ENCODE measurements around the gene C22orf23.

C22orf23 gene

DNA sequence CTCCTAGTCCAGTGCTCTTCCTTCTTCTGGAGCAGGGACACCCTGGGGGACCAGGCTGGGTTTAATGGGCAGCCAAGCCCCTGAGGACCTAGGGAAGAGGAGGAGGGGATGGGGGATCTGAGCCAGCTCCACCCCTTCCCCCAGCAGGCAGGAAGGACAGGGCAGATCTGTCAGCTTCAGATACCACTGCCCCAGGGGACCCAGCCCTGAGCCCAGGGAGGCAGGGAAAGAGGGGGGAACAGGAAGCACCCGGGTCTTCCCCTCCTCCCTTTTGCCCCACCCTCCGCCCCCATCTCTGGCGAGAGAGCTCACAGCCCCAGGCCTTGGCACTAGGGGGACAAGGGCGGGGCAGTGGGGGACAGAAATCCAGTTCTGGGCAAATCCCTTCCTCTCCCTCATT is 42.7 kb upstream of the C22orf23 start:
- TF ChIP-seq ZNF670 (tag by site-specific recombination; IDR thresholded peaks at IDR 0.05; ENCODE audit: low read depth) (no peak), BCL11B (tag by site-specific recombination; IDR thresholded peaks at IDR 0.05; ENCODE audit: low read depth) (no peak), ZNF792 (tag by site-specific recombination; IDR thresholded peaks at IDR 0.05) (no peak), SP2 (tag by site-specific recombination; IDR thresholded peaks at IDR 0.05) (peak; percentile 18; the same call in 1 of the 2 replicates), HOXC10 (CRISPR knock-in tag; IDR thresholded peaks at IDR 0.05) (no peak), ZNF354C (tag by site-specific recombination; IDR thresholded peaks at IDR 0.05; ENCODE audit: borderline replicate concordance, low read depth) (no peak), ZFP3 (tag by site-specific recombination; IDR thresholded peaks at IDR 0.05; ENCODE audit: low read depth) (no peak), ZNF555 (tag by site-specific recombination; conservative IDR thresholded peaks at IDR 0.05) (no peak), GLIS1 (tag by site-specific recombination; IDR thresholded peaks at IDR 0.05) (peak; percentile 58; the same call in 1 of the 2 replicates)
- TF ChIP-seq, protein P1, sequence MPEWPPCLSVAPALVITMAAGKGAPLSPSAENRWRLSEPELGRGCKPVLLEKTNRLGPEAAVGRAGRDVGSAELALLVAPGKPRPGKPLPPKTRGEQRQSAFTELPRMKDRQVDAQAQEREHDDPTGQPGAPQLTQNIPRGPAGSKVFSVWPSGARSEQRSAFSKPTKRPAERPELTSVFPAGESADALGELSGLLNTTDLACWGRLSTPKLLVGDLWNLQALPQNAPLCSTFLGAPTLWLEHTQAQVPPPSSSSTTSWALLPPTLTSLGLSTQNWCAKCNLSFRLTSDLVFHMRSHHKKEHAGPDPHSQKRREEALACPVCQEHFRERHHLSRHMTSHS (tag by site-specific recombination; IDR thresholded peaks at IDR 0.05), result no peak
- TF ChIP-seq, protein P2, sequence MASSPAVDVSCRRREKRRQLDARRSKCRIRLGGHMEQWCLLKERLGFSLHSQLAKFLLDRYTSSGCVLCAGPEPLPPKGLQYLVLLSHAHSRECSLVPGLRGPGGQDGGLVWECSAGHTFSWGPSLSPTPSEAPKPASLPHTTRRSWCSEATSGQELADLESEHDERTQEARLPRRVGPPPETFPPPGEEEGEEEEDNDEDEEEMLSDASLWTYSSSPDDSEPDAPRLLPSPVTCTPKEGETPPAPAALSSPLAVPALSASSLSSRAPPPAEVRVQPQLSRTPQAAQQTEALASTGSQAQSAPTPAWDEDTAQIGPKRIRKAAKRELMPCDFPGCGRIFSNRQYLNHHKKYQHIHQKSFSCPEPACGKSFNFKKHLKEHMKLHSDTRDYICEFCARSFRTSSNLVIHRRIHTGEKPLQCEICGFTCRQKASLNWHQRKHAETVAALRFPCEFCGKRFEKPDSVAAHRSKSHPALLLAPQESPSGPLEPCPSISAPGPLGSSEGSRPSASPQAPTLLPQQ (tag by site-specific recombination; IDR thresholded peaks at IDR 0.05), result no peak
- TF ChIP-seq, protein P3, sequence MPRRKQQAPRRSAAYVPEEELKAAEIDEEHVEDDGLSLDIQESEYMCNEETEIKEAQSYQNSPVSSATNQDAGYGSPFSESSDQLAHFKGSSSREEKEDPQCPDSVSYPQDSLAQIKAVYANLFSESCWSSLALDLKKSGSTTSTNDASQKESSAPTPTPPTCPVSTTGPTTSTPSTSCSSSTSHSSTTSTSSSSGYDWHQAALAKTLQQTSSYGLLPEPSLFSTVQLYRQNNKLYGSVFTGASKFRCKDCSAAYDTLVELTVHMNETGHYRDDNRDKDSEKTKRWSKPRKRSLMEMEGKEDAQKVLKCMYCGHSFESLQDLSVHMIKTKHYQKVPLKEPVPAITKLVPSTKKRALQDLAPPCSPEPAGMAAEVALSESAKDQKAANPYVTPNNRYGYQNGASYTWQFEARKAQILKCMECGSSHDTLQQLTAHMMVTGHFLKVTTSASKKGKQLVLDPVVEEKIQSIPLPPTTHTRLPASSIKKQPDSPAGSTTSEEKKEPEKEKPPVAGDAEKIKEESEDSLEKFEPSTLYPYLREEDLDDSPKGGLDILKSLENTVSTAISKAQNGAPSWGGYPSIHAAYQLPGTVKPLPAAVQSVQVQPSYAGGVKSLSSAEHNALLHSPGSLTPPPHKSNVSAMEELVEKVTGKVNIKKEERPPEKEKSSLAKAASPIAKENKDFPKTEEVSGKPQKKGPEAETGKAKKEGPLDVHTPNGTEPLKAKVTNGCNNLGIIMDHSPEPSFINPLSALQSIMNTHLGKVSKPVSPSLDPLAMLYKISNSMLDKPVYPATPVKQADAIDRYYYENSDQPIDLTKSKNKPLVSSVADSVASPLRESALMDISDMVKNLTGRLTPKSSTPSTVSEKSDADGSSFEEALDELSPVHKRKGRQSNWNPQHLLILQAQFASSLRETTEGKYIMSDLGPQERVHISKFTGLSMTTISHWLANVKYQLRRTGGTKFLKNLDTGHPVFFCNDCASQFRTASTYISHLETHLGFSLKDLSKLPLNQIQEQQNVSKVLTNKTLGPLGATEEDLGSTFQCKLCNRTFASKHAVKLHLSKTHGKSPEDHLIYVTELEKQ (tag by site-specific recombination; IDR thresholded peaks at IDR 0.05; ENCODE audit: borderline replicate concordance), result no peak
- TF ChIP-seq, protein P4, sequence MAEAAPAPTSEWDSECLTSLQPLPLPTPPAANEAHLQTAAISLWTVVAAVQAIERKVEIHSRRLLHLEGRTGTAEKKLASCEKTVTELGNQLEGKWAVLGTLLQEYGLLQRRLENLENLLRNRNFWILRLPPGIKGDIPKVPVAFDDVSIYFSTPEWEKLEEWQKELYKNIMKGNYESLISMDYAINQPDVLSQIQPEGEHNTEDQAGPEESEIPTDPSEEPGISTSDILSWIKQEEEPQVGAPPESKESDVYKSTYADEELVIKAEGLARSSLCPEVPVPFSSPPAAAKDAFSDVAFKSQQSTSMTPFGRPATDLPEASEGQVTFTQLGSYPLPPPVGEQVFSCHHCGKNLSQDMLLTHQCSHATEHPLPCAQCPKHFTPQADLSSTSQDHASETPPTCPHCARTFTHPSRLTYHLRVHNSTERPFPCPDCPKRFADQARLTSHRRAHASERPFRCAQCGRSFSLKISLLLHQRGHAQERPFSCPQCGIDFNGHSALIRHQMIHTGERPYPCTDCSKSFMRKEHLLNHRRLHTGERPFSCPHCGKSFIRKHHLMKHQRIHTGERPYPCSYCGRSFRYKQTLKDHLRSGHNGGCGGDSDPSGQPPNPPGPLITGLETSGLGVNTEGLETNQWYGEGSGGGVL (tag by site-specific recombination; IDR thresholded peaks at IDR 0.05), result peak; percentile 75
- TF ChIP-seq, protein P5, sequence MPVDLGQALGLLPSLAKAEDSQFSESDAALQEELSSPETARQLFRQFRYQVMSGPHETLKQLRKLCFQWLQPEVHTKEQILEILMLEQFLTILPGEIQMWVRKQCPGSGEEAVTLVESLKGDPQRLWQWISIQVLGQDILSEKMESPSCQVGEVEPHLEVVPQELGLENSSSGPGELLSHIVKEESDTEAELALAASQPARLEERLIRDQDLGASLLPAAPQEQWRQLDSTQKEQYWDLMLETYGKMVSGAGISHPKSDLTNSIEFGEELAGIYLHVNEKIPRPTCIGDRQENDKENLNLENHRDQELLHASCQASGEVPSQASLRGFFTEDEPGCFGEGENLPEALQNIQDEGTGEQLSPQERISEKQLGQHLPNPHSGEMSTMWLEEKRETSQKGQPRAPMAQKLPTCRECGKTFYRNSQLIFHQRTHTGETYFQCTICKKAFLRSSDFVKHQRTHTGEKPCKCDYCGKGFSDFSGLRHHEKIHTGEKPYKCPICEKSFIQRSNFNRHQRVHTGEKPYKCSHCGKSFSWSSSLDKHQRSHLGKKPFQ (tag by site-specific recombination; IDR thresholded peaks at IDR 0.05), result no peak
- Histone ChIP-seq H3K36me3 (ENCODE audit: control insufficient read depth in 2 of 2, insufficient read depth in 1 of 2, low read length in 2 of 2) (no peaks in the 10 kb centered on the region), H3K9me3 (ENCODE audit: control insufficient read depth, insufficient read depth, low read depth, low read length) (no peaks in the 10 kb centered on the region), H3K27ac (ENCODE audit: extremely low read depth, low read depth, low read length) (no peak overlapping the region), H3K4me3 (ENCODE audit: low read depth, low read length) (no peak overlapping the region), H3K4me1 (ENCODE audit: control insufficient read depth, insufficient read depth, low read length) (peaks cover 5% of the 10 kb centered on the region)
- POLR2A ChIA-PET, result interaction anchor here (0.5 to 0.6 kb wide), 2 partner anchors 116 to 747 kb away, joined by 3 read pairs; no protein-coding TSS in a partner anchor
- CTCF ChIA-PET, result interaction anchor here (0.5 to 1.8 kb wide), 3 partner anchors 43 to 417 kb away, joined by 5 to 7 read pairs (median 6); partner anchors contain the start of genes C22orf23 and POLR2F

DNA sequence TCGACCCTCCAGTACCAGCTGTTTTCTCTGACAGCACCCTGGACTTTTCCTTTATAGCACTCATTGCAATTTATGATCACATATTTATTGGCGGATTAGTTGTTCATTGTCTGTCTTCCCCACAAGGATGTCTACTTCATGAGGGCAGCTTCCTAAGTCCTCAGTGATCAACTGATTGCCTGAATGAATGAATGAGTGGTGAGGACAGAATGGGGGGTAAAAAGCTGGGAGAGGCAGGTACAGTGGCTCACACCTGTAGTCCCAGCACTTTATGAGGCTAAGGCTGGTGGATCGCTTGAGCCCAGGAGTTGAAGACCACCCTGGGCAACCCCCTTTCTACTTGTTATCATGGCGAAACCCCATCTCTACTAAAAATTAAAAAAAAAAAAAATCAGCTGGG is 42.1 kb upstream of the C22orf23 start:
- ChIA-PET CTCF (interaction anchor here (0.6 to 1.8 kb wide), 4 partner anchors 30 to 416 kb away, joined by 3 to 7 read pairs (median 5); no protein-coding TSS in a partner anchor), POLR2A (interaction anchor here (0.6 kb wide), 1 partner anchor 36 kb away, joined by 4 read pairs; no protein-coding TSS in a partner anchor)
- peaks cover 5% of the 10 kb centered on the region for H3K4me1 ChIP-seq (ENCODE audit: control insufficient read depth, insufficient read depth, low read length)
- no peaks in the 10 kb centered on the region for H3K9me3 ChIP-seq (ENCODE audit: control insufficient read depth, insufficient read depth, low read depth, low read length)
- H3K36me3 ChIP-seq (ENCODE audit: control insufficient read depth in 2 of 2, insufficient read depth in 1 of 2, low read length in 2 of 2), result no peaks in the 10 kb centered on the region
- H3K4me3 ChIP-seq (ENCODE audit: low read depth, low read length), result no peak overlapping the region
- H3K27ac ChIP-seq (ENCODE audit: extremely low read depth, low read depth, low read length), result no peak overlapping the region
- TF ChIP-seq TRIM28 (IDR thresholded peaks at IDR 0.05; ENCODE audit: borderline replicate concordance, low read length) (no peak), YY1 (tag by site-specific recombination; IDR thresholded peaks at IDR 0.05) (no peak), ZNF140 (tag by site-specific recombination; IDR thresholded peaks at IDR 0.05) (no peak), ZNF157 (tag by site-specific recombination; IDR thresholded peaks at IDR 0.05) (no peak), ZNF350 (tag by site-specific recombination; IDR thresholded peaks at IDR 0.05) (no peak), ZNF791 (tag by site-specific recombination; IDR thresholded peaks at IDR 0.05) (no peak), ZNF707 (tag by site-specific recombination; IDR thresholded peaks at IDR 0.05) (no peak), GLI2 (tag by site-specific recombination; IDR thresholded peaks at IDR 0.05; ENCODE audit: borderline replicate concordance, low read depth) (no peak), ZBTB20 (tag by site-specific recombination; IDR thresholded peaks at IDR 0.05) (no peak), ZNF266 (tag by site-specific recombination; IDR thresholded peaks at IDR 0.05; ENCODE audit: low read depth) (no peak), ZNF174 (tag by site-specific recombination; IDR thresholded peaks at IDR 0.05) (no peak), ZNF202 (tag by site-specific recombination; IDR thresholded peaks at IDR 0.05; ENCODE audit: borderline replicate concordance) (no peak), ZFP69B (tag by site-specific recombination; IDR thresholded peaks at IDR 0.05) (no peak), RBAK (tag by site-specific recombination; IDR thresholded peaks at IDR 0.05) (no peak)
